ENCODE data around the gene SHKBP1. TPM values are rescaled to one million over a fixed set of nuclear protein-coding genes. Genes with fewer than 3 reads are reported as not detected.

The SHKBP1 gene
- total and polyA plus RNA-seq, 2 of the 13 experiments (the other 11 are each of a cell fraction or from before 2014, with no cell fraction given), result 16.2 to 17.4 TPM

- TF ChIP-seq SNAPC4 (CRISPR knock-in tag; IDR thresholded peaks at IDR 0.05) (no peak), ZNF780A (CRISPR knock-in tag; IDR thresholded peaks at IDR 0.05) (0 out of 2 replicates have a peak, but pooled peaks have one; percentile 58), SIX1 (CRISPR knock-in tag; IDR thresholded peaks at IDR 0.05; ENCODE audit: borderline replicate concordance) (no peak), CHCHD3 (CRISPR knock-in tag; IDR thresholded peaks at IDR 0.05) (0 out of 2 replicates have a peak, but pooled peaks have one; percentile 34), ARNTL (CRISPR knock-in tag; IDR thresholded peaks at IDR 0.05) (no peak; the same call in 1 of the 2 replicates), RFX1 (IDR thresholded peaks at IDR 0.05) (no peak), BRF2 (CRISPR knock-in tag; IDR thresholded peaks at IDR 0.05) (no peak), E2F2 (CRISPR knock-in tag; IDR thresholded peaks at IDR 0.05; ENCODE audit: borderline replicate concordance) (no peak), MAFG (CRISPR knock-in tag; IDR thresholded peaks at IDR 0.05) (no peak), HIC2 (CRISPR knock-in tag; IDR thresholded peaks at IDR 0.05; ENCODE audit: low read depth) (peak; percentile 51), ZNF180 (CRISPR knock-in tag; IDR thresholded peaks at IDR 0.05; ENCODE audit: borderline replicate concordance, low read depth) (no peak), SCMH1 (CRISPR knock-in tag; IDR thresholded peaks at IDR 0.05; ENCODE audit: borderline replicate concordance) (no peak), ZNF576 (CRISPR knock-in tag; IDR thresholded peaks at IDR 0.05) (no peak), THAP7 (CRISPR knock-in tag; IDR thresholded peaks at IDR 0.05) (no peak), CENPBD1 (CRISPR knock-in tag; IDR thresholded peaks at IDR 0.05; ENCODE audit: borderline replicate concordance, low read depth) (no peak), SRSF9 (IDR thresholded peaks at IDR 0.05; ENCODE audit: borderline replicate concordance, insufficient read depth, low read depth, low read length, poor library complexity, severe bottlenecking) (no peak), ZBTB7B (CRISPR knock-in tag; IDR thresholded peaks at IDR 0.05) (no peak)
Observed at GRCh38 chr19:40605216-40605971, 28.7 kb downstream of the SHKBP1 start (continued).
